ENCODE results near the gene RPS27L.

- no peak for TF ChIP-seq ZC3H10 (CRISPR knock-in tag; IDR thresholded peaks at IDR 0.05)
- no peak for TF ChIP-seq ZNF8 (CRISPR knock-in tag; IDR thresholded peaks at IDR 0.05)
These were observed 21.5 kb downstream of the RPS27L start for GRCh38 chr15:63135804-63136203.

Measured in SK-N-SH treated with all-trans-retinoic acid at 6 μM for 48 hours (cell line).